LNCaP clone FGC (cell line): Measurements from ENCODE around the gene ITGAD.
A peak's percentile ranks its signal among the peaks of the same experiment; 100 is the strongest.

Source experiments
- DNase-seq: peaks from one replicate; pipeline ENCODE4 v3.0.0-alpha.2; 2011; ENCODE audit warnings: low read depth
- H3K4me3 ChIP-seq: 2 replicates; pipeline ENCODE4 v1.5.1; 2011; ENCODE audit warnings: mild to moderate bottlenecking, low read depth, low read length, control low read depth
- TF ChIP-seq, protein P1 (sequence below): IDR thresholded peaks from 2 replicates; pipeline ENCODE4 v1.5.1; 2012; ENCODE audit warnings: mild to moderate bottlenecking; ENCODE audit not compliant: control insufficient read depth, insufficient read depth; ENCODE audit errors: extremely low read depth

Gene ITGAD

DNA sequence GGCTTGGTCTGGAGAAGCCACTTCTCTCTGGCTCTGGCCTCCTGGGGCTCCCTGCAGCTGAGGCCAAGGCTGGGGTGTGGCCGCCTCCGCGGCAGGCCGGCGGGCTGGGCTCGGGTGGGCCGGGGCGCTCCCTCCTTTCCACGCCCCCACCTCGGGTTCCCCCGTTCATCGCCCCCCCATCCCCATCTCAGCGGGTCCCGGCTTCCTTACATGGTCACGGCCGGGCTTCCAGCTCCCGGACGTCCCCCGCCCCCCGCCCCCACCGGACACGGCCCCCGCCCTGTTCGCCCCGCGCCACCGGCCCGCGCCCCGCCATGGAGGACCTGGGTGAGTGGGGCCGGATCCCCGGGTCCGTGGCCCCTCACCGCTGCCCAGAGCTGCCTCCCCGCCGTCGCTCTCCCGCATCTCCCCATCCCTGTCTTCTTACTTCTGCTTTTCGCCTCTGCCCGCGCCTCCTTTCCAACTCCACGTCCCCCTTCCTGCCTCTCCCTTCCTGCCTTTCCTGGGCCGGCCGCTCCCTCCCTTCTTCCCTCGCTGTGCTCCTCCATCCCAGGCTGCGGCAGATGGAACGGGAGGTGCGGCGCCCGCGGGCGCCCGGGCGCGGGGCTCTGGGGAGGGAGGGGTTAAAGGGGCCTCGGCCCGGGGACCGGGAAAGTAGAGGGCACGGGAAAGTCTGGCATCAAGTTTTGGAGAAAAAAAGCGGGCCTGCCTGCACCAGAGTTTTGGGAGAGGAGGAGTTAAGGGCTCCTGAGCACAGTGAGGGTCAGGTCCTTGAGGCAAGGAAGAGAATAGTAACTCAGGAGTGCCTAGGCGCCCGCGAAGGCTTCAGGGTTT lies 79.0 kb downstream of the ITGAD start, which contains the start of gene TGFB1I1:
TGFB1I1 (plus strand) TSS at position 278 of the 834 bp plus-strand sequence; CDS start at position 315, 37 bp downstream.
- H3K4me3 ChIP-seq, result no peak within 1 kb of the TSS
- DNase-seq, result no peak
- TF ChIP-seq, protein P1, sequence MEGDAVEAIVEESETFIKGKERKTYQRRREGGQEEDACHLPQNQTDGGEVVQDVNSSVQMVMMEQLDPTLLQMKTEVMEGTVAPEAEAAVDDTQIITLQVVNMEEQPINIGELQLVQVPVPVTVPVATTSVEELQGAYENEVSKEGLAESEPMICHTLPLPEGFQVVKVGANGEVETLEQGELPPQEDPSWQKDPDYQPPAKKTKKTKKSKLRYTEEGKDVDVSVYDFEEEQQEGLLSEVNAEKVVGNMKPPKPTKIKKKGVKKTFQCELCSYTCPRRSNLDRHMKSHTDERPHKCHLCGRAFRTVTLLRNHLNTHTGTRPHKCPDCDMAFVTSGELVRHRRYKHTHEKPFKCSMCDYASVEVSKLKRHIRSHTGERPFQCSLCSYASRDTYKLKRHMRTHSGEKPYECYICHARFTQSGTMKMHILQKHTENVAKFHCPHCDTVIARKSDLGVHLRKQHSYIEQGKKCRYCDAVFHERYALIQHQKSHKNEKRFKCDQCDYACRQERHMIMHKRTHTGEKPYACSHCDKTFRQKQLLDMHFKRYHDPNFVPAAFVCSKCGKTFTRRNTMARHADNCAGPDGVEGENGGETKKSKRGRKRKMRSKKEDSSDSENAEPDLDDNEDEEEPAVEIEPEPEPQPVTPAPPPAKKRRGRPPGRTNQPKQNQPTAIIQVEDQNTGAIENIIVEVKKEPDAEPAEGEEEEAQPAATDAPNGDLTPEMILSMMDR, result no peak

DNA sequence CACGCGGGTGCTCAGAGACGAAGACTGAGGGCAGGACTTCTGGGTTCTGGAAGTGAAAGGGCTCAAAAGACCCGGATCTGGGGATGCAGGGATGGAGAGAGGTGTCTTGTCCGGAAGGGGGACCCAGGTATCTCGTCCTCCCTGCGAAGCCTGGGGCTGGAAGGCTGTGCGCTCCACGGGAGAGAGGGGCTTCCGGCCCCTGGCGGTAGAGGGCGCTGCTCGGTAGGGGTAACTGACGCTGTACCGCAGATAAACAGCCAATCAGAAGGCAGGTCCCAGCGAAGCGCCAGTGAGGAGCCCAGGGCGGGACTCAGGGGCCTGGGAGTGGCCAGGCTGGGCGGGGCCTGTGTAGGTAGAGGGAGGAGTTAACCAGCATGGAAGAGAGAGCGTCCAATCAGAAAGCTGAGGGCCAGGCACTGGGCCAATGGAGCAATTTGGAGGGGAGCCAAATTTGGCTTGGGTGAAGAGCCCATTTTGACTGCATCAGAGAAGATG lies 79.6 kb downstream of the ITGAD start:
- H3K4me3 ChIP-seq, result no peak overlapping the region
- no peak for DNase-seq
- TF ChIP-seq, protein P1, result peak; percentile 11; the same call in 1 of the 2 replicates

DNA sequence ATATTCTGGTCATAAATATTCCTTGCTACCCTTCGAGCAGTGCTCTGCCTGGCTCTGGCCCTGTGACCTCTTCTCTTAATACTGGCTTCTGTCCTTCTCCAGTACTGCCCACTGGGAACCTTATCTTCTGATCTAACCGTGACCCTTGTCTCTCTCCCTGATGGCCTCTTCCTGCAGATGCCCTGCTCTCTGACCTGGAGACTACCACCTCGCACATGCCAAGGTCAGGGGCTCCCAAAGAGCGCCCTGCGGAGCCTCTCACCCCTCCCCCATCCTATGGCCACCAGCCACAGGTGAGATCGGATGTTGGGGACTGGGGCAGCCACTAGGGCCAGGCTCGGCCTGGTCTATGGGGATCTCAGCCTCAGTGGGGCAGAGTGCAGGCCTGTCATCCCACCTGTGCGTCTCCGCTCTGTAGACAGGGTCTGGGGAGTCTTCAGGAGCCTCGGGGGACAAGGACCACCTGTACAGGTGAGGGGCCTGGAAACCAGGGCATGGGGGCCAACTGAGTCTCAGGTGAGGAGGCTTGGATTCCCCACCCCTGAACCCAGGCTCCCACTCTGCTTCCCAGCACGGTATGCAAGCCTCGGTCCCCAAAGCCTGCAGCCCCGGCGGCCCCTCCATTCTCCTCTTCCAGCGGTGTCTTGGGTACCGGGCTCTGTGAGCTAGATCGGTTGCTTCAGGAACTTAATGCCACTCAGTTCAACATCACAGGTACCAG lies 80.3 kb downstream of the ITGAD start:
- TF ChIP-seq, protein P1, result no peak

DNA sequence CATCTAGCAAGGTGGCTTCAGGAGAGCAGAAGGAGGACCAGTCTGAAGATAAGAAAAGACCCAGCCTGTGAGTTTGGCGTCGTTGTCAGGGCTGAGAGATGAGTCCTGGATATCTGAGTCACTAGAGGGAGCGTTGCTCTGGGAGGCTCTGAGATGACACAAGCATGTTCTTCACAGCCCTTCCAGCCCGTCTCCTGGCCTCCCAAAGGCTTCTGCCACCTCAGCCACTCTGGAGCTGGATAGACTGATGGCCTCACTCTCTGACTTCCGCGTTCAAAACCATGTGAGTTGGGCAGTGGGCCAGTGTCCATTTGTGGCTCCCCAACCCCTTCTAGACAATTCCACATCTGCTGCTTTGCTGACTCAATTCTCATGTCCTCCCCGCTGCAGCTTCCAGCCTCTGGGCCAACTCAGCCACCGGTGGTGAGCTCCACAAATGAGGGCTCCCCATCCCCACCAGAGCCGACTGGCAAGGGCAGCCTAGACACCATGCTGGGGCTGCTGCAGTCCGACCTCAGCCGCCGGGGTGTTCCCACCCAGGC lies 81.1 kb downstream of the ITGAD start:
- DNase-seq, result no peak
- H3K4me3 ChIP-seq, result no peak overlapping the region
- TF ChIP-seq, protein P1, result no peak

More for the DNA sequence above, 80.3 kb downstream of the ITGAD start:
- H3K4me3 ChIP-seq, result no peak overlapping the region
- no peak for DNase-seq

DNA sequence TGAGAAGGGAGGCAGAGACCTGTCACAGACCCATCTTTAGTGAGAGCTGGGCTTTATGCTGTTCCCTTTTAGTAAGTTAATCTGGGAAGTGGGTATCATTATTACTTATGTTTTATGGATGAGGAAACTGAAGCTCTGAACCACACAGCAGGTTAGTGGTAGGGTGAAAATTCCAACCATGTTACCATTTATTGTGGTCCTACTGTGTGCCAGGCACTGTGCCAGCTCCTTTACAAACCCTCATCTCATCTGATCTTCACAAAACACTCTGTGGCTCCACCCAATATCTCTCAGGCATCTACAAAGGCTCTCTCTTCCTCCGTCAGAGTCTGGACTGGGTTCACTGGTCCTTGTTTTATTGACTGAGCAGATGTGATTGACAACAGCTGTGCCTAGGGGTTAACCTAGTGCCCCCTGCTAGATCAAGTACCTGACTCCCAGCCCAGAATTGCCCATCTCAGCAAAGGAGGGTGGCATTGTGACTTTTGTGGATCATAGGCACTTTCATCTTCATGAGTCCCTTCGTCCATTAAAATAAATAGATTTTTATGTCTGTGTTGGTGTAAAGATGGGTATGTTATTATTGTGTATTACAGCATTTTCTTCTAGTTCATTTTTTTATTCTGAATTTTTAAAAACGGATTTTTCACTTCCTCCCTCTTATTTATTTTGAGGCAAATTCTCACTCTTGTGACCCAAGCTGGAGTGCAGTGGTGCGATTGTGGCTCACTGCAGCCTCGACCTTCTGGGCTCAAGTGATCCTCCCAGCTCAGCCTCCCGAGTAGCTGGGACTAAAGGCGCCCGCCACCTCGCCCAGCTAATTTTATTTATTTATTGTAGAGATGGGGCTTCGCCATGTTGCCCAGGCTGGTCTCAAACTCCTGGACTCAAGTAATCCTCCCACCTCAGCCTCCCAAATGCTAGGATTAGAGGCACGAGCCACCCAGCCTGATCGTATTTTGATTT lies 81.9 kb downstream of the ITGAD start:
- TF ChIP-seq, protein P1, result no peak
- DNase-seq, result no peak

DNA sequence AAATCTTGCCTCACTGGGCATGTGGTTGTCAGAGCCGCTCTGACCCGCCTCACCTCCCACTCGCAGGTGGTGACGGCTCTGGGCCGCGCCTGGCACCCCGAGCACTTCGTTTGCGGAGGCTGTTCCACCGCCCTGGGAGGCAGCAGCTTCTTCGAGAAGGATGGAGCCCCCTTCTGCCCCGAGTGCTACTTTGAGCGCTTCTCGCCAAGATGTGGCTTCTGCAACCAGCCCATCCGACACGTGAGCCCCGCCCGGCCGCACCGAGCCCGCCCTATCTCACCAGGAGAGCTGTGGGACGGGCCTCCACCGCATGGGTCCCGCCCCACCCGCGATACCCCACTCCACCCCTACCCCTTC lies 82.8 kb downstream of the ITGAD start:
- no peak for DNase-seq
- TF ChIP-seq, protein P1, result no peak
- no peak overlapping the region for H3K4me3 ChIP-seq

More for the DNA sequence above, 81.9 kb downstream of the ITGAD start:
- no peak overlapping the region for H3K4me3 ChIP-seq
